H54 (cell line): ENCODE measurements around the gene SCN1A.
"Not testable (repeated sequence)": the region's sequence is repeated elsewhere in the genome, so short reads cannot be mapped to it uniquely, and the experiment has no call there.

ENCODE experiments used
- DNase-seq: peaks from one replicate; pipeline ENCODE4 v3.0.0; 2011; ENCODE audit warnings: low spot score, mixed read lengths; ENCODE audit not compliant: insufficient read length
- FAIRE-seq: peaks from 3 replicates; lab custom pipeline; 2011; peaks lifted over from hg19 to GRCh38; lab: Jason Lieb, UNC
- POLR2A ChIP-seq: IDR thresholded peaks from 2 replicates; pipeline ENCODE4 v1.6.1; 2011; ENCODE audit warnings: low read depth, mild to moderate bottlenecking, low read length

SCN1A gene

DNA sequence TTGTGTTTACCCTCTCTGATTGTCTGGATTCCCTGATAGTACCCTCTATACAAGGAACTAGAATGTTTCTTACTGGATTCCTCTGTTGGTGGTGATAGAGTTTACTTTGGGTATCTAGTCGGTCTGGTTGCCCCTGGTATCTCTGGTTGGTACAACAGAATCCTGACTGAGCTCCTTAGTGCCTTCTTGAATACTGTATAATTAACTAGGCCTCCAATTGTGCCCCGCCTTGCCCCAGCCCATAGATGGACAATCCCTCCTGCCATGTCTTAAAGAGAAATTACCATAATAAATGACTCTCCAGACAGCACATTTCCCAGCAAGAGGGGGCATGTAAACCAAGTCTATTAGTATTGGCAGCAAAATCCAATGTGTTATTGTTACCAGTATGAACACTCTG is 2.3 kb downstream of the SCN1A start:
- DNase-seq = no peak
- no peak for TF ChIP-seq POLR2A
- FAIRE-seq = no peak

- no peak for FAIRE-seq
- DNase-seq = no peak
- no peak for TF ChIP-seq POLR2A
Measured at GRCh38 chr2:166118180-166118579, 9.6 kb downstream of the SCN1A start.

GRCh38 chr2:166117491-166117890 is 10.3 kb downstream of the SCN1A start:
- DNase-seq (no peak), FAIRE-seq (no peak)
- TF ChIP-seq POLR2A = no peak

- no peak for TF ChIP-seq POLR2A
- FAIRE-seq = no peak
- DNase-seq = no peak
Measured at GRCh38 chr2:166115589-166115988, 12.2 kb downstream of the SCN1A start.

GRCh38 chr2:166112193-166112605 is 15.6 kb downstream of the SCN1A start:
- FAIRE-seq = no peak
- TF ChIP-seq POLR2A = no peak
- no peak for DNase-seq

- FAIRE-seq (no peak), DNase-seq (no peak)
- no peak for TF ChIP-seq POLR2A
Measured at GRCh38 chr2:166106431-166107015, 21.3 kb downstream of the SCN1A start.

- TF ChIP-seq POLR2A = no peak
- no peak for DNase-seq
- FAIRE-seq = no peak
Measured at GRCh38 chr2:166104773-166105172, 23.0 kb downstream of the SCN1A start.

DNA sequence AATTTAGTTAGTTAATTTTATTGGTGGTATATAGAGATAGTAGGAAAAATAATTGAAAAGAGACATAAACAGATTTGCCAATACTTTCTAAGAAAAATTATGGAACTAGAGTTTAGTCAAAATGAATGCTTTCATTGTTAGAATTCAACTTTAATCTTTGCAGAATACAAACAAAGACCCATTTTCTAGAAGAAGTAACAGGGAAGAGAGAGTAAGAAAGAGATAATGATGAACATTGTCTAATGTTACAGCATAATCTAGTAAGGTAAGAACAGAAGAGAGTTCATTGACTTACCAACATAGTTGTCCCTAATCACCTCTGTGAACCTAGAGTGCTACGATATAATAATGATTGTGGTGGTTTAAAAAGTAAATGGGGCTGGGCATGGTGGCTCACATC is 23.7 kb downstream of the SCN1A start:
- no peak for TF ChIP-seq POLR2A
- DNase-seq (no peak), FAIRE-seq (no peak)

GRCh38 chr2:166103277-166103676 is 24.5 kb downstream of the SCN1A start:
- not testable (repeated sequence) for DNase-seq, FAIRE-seq

DNA sequence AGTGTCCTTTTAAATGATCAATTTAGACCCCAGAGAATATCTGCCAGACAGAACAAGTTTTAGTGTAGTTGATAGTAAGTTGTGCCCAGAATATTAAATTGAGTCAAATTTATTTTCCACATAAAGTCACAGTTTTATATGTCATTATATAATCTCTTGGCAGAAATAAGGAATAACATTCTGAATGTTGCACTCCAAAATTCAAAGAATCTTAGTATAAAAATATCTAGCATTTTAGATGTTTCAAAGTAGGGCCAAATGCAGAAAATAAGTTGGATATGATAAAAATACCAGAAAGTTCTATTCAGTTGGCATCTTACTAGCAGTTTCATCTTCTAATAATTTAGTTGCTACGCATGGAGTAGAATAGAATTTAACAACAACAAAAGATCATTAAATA is 33.5 kb downstream of the SCN1A start:
- no peak for DNase-seq
- TF ChIP-seq POLR2A = no peak
- no peak for FAIRE-seq

DNA sequence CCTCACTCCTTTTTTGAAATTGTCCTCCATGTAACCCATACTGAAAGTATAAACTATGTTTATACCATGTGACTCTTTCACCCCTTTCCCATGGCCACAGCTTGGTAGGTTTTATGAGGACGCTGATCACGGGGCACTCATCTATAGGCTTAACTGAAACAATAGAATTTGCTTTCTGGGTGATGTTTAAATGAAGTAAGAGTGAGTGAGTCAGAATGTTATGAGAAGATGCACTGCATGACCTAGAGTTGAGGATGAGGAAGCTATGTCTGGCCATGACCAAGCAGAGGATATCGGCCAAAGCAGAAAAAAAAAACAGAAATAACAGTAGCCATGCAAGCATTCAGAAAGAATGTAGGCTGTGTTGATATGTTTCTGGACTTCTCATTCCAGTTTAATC is 34.9 kb downstream of the SCN1A start:
- TF ChIP-seq POLR2A = no peak
- DNase-seq (no peak), FAIRE-seq (peak; percentile 48)

GRCh38 chr2:166091439-166091838 is 36.4 kb downstream of the SCN1A start:
- TF ChIP-seq POLR2A = no peak
- FAIRE-seq (no peak), DNase-seq (no peak)

GRCh38 chr2:166090908-166091307 is 36.9 kb downstream of the SCN1A start:
- DNase-seq (no peak), FAIRE-seq (no peak)
- TF ChIP-seq POLR2A = no peak

- DNase-seq = no peak
- TF ChIP-seq POLR2A = no peak
- no peak for FAIRE-seq
Measured at GRCh38 chr2:166090346-166090745, 37.5 kb downstream of the SCN1A start.

DNA sequence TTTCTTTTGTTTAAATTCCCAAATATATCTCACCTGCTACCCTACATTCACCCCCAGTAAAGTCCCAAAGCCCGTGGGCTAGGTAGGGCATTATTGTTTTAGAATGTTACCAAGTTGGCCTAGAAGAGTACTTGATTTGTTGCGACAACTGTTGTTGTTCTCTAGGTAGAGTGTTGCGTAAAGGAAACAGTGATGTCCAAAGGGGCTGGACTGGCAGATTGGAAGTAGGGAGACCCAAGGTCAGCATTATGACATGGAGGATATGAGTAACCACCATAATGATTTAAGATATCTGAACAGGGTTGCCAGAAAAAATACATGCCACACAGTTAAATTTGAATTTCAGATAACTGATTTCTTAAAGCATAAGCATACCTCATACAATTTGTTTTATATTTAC is 39.2 kb downstream of the SCN1A start:
- no peak for FAIRE-seq
- no peak for DNase-seq
- no peak for TF ChIP-seq POLR2A

DNA sequence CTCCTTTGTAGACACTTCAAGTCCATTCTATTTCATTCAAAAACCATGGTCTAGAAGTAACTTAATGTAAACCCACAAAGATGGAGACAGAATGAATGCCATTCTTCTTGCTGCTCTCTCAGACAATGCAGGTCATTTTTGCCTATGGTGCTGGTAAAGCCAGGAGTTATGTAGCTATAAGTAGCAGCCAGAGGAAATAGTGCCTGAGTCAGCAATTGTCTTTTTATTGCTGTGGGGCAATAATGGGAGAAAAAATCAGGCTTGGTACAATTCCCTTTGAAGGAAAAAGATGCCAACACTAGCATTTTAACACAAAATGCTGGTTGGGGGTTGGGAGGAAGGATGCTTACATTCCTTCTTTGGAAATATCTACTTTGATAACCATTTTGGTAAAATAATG is 43.5 kb downstream of the SCN1A start:
- no peak for FAIRE-seq
- no peak for DNase-seq
- TF ChIP-seq POLR2A = no peak
